Activated naive CD8-positive, alpha-beta T cell treated with anti-CD3 and anti-CD28 coated beads for 36 hours (primary cell): Measurements from ENCODE around the gene HSD17B14. TPM values are rescaled to one million over a fixed set of nuclear protein-coding genes. Genes with fewer than 3 reads are reported as not detected.
"Not testable (repeated sequence)": the region's sequence is repeated elsewhere in the genome, so short reads cannot be mapped to it uniquely, and the experiment has no call there.

Source experiments
- DNase-seq: peaks from one replicate; pipeline ENCODE4 v3.0.0; 2021
- H3K27ac Mint-ChIP-seq: one replicate; pipeline ENCODE4 v1.8.0; 2022; ENCODE audit warnings: mild to moderate bottlenecking, moderate library complexity, mixed read lengths
- H3K27me3 Mint-ChIP-seq: one replicate; pipeline ENCODE4 v1.8.0; 2022; ENCODE audit warnings: mild to moderate bottlenecking, mixed read lengths
- H3K36me3 Mint-ChIP-seq: one replicate; pipeline ENCODE4 v1.8.0; 2021; ENCODE audit warnings: mild to moderate bottlenecking, mixed read lengths
- H3K4me1 Mint-ChIP-seq: one replicate; pipeline ENCODE4 v1.8.0; 2021; ENCODE audit warnings: mixed read lengths
- H3K4me3 Mint-ChIP-seq: one replicate; pipeline ENCODE4 v1.8.0; 2022; ENCODE audit warnings: mild to moderate bottlenecking, moderate library complexity, mixed read lengths
- H3K9me3 Mint-ChIP-seq: one replicate; pipeline ENCODE4 v1.8.0; 2022; ENCODE audit warnings: mixed read lengths
- total RNA-seq, 2 experiments: library from RNA; stranded (reverse); gene quantifications; one replicate each; pipeline ENCODE4 v1.2.3, GENCODE V29; 2021

Gene HSD17B14
- total RNA-seq, 2 experiments from 2014 or later, result 0.35 to 0.66 TPM

DNA sequence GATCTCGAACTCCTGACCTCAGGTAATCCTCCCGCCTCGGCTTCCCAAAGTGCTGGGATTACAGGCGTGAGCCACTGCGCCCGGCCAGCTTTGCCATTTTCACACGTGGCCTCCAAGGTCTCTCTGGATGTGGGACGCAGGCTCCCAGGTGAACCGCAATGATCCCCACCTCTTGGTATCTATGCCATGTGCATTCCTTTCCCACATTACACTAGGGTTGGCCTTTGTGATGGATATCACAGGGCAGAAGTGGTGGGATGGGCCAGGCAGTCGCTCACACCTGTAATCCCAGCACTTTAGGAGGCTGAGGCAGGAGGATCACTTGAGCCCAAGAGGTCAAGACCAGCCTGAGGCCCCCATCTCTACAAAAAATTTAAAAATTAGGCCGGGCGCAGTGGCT lies 58.6 kb downstream of the HSD17B14 start:
- H3K4me1 Mint-ChIP-seq, result peaks cover 2% of the 10 kb centered on the region
- H3K36me3 Mint-ChIP-seq, result no peaks in the 10 kb centered on the region
- H3K4me3 Mint-ChIP-seq, result no peak overlapping the region
- no peaks in the 10 kb centered on the region for H3K9me3 Mint-ChIP-seq
- no peak overlapping the region for H3K27ac Mint-ChIP-seq
- DNase-seq, result no peak
- H3K27me3 Mint-ChIP-seq, result peaks cover 9% of the 10 kb centered on the region

DNA sequence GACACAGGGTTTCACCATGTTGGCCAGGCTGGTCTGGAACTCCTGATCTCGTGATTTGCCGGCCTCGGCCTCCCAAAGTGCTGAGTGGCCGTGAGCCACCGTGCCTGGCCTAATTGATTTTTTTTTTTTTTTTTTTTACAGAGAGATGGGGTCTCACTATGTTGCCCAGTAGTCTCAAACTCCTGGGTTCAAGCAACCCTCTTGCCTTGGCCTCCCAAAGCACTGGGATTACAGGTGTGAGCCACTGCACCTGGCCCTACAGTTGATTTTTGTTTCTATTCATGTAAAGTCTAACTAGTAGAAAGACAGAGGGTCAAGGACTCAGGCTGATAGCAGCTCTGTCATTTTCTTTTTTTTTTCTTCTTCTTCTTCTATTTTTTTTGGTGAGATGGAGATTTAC lies 59.2 kb downstream of the HSD17B14 start:
- peaks cover 5% of the 10 kb centered on the region for H3K27me3 Mint-ChIP-seq
- no peaks in the 10 kb centered on the region for H3K4me1 Mint-ChIP-seq
- no peak overlapping the region for H3K4me3 Mint-ChIP-seq
- no peak overlapping the region for H3K27ac Mint-ChIP-seq
- no peak for DNase-seq
- H3K36me3 Mint-ChIP-seq, result no peaks in the 10 kb centered on the region
- H3K9me3 Mint-ChIP-seq, result no peaks in the 10 kb centered on the region

DNA sequence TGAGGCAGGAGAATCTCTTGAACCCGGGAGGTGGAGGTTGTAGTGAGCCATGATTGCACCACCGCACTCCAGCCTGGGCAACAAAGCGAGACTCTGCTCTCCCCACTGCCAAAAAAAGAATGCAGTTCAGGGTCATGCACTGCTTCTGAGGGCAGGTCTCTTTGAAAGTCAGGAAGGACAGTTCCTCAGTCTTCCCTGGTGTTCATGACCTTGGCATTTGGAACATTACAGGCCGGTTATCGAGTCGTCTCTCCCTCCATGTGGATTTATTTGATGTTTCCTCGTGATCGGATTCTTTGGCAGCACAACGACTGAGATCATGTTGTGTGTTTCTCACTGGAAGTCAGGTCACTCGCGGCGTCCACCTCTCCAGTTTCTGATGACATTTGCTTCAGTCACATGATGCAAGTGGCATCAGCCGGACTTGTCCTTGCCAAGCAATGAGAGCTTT lies 63.8 kb downstream of the HSD17B14 start:
- no peaks in the 10 kb centered on the region for H3K9me3 Mint-ChIP-seq
- peaks cover 7% of the 10 kb centered on the region for H3K27me3 Mint-ChIP-seq
- no peak overlapping the region for H3K27ac Mint-ChIP-seq
- H3K4me3 Mint-ChIP-seq, result no peak overlapping the region
- DNase-seq, result no peak
- H3K4me1 Mint-ChIP-seq, result no peaks in the 10 kb centered on the region
- no peaks in the 10 kb centered on the region for H3K36me3 Mint-ChIP-seq

DNA sequence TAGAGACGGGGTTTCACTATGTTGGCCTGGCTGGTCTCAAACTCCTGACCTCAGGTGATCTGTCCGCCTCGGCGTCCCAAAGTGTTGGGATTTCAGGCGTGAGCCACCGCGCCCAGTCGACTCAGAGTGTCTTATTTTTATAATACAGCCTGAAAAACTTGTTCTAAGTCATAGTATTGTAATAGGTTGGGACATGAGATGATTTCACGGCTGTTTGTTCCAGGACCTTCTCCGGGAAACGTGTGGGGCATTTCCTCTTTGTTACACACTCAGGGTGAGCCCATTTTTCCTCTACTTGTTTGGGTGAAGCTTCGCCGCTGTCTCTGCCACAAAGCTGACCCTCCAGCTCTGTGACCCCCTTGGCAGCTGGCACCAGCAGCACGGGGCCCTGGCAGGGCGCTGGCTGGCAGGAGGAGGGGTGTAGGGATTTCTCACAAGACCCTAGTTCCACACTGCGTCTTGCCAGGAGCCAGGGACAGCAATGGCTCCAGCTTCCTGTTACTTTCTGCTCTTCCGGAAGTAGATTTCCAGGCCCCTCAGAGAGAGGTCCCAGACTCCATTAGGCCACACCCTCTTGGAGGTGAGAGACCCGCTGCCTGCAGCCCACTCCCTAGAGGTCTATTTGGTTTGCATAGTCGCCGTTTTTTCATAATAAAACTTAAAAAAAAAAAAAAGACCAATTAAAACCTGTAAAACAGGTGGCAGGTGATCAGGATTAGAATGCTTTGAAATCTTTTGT lies 65.4 kb downstream of the HSD17B14 start:
- H3K9me3 Mint-ChIP-seq, result no peaks in the 10 kb centered on the region
- no peak overlapping the region for H3K4me3 Mint-ChIP-seq
- H3K27me3 Mint-ChIP-seq, result peaks cover 10% of the 10 kb centered on the region
- no peaks in the 10 kb centered on the region for H3K36me3 Mint-ChIP-seq
- no peak overlapping the region for H3K27ac Mint-ChIP-seq
- no peaks in the 10 kb centered on the region for H3K4me1 Mint-ChIP-seq
- DNase-seq, result no peak

DNA sequence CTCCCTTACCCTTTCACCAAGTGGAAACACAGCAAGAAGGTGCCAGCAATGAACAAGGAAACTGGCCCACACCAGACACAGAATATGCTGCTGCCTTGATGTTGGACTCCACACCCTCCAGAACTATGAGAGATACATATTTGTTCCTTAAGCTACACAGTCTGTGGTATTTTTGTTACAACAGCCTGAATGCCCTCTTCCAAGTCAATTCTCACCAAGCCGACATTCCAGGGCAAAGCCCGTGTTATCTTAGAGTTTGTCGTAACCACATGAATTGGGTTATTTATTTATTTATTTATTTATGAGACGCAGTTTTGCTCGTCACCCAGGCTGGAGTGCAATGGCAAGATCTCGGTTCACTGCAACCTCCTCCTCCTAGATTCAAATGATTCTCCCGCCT lies 66.0 kb downstream of the HSD17B14 start:
- DNase-seq, result no peak
- H3K4me1 Mint-ChIP-seq, result no peaks in the 10 kb centered on the region
- H3K9me3 Mint-ChIP-seq, result no peaks in the 10 kb centered on the region
- no peak overlapping the region for H3K4me3 Mint-ChIP-seq
- no peaks in the 10 kb centered on the region for H3K36me3 Mint-ChIP-seq
- H3K27me3 Mint-ChIP-seq, result peaks cover 10% of the 10 kb centered on the region
- H3K27ac Mint-ChIP-seq, result no peak overlapping the region

DNA sequence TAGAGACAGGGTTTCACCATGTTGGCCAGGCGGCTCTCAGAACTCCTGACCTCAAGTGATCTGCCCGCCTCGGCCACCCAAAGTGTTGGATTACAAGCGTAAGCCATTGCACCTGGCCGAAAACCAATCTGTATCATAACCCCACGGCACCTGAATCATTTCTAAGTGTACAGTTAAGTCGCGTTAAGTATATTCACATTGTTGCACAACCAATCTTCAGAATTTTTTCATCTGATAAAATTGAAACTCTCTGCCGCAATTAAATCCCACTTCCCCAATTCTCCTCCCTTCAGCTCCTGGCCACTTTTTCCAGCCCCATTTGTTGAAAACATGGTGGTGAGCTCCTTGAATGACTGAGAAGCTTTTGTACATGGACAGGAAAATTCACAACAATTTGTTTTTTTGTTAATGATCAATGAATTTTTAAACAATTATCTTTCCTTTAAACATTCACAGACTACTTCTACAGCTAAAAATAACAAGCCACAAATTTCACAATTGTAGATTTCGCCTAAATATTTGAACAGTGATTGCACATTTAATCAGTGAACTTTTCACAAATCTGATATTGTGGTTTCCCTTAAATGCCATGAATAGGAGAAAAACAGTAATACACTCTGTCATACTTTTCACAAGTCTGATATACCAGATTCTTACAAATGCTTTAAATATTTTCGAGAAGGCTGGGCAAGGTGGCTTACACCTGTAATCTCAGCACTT lies 67.1 kb downstream of the HSD17B14 start:
- no peak overlapping the region for H3K4me3 Mint-ChIP-seq
- no peak overlapping the region for H3K27ac Mint-ChIP-seq
- no peaks in the 10 kb centered on the region for H3K4me1 Mint-ChIP-seq
- H3K27me3 Mint-ChIP-seq, result peaks cover 10% of the 10 kb centered on the region
- no peaks in the 10 kb centered on the region for H3K9me3 Mint-ChIP-seq
- no peak for DNase-seq
- H3K36me3 Mint-ChIP-seq, result no peaks in the 10 kb centered on the region

DNA sequence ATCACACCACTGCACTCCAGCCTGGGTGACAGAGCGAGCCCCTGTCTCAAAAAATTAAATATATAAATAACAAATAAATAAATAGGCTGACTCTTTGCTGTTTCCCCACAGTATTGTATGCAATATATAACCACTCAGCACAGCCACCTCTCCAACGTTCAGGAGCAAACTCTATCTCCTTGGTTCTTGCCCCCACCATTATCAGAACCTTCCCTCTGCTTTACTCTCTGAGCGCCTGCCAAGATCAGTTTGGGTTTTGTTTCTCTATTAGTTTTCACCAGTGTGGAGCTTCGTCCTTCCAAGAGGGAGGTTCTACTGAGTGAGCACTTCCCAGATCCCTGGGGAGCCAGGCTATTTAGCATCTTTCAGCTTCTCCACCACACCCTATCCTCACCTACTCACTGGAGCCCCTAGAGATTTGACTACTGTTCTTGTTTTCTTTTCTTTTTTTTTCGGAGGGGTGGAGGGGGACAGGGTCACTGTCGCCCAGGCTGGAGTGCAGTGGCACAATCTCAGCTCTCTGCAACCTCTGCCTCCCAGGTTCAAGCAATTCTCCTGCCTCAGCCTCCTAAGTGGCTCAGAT lies 68.0 kb downstream of the HSD17B14 start:
- peaks cover 10% of the 10 kb centered on the region for H3K27me3 Mint-ChIP-seq
- not testable (repeated sequence) for DNase-seq, H3K9me3 Mint-ChIP-seq, H3K4me1 Mint-ChIP-seq, H3K27ac Mint-ChIP-seq, H3K4me3 Mint-ChIP-seq, H3K36me3 Mint-ChIP-seq

DNA sequence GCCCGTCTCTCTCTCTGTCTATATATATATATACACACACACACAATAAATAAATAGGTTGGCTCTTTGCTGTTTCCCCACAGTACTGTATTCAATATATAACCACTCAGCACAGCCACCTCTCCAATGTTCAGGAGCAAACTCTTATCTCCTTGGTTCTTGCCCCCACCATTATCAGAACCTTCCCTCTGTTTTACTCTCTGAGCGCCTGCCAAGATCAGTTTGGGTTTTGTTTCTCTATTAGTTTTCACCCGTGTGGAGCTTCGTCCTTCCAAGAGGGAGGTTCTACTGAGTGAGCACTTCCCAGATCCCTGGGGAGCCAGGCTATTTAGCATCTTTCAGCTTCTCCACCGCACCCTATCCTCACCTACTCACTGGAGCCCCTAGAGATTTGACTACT lies 70.5 kb downstream of the HSD17B14 start:
- H3K27me3 Mint-ChIP-seq, result peaks cover 18% of the 10 kb centered on the region
- not testable (repeated sequence) for H3K27ac Mint-ChIP-seq, H3K36me3 Mint-ChIP-seq, H3K4me3 Mint-ChIP-seq, H3K4me1 Mint-ChIP-seq, H3K9me3 Mint-ChIP-seq, DNase-seq

Other genes starting within 250 kb of the HSD17B14 start
- not detected for gene SPACA4, start 229.7 kb downstream of the HSD17B14 start, total RNA-seq
- gene FAM83E, start 221.4 kb downstream of the HSD17B14 start, total RNA-seq, result 1 to 10 TPM; 4.4 TPM
- 1,000 to 10,000 TPM; 1,968 to 2,008 TPM for gene RPL18, start 217.3 kb downstream of the HSD17B14 start, total RNA-seq
- 10 to 100 TPM; 36.7 to 40.8 TPM for gene SPHK2, start 217.0 kb downstream of the HSD17B14 start, total RNA-seq
- gene DBP, start 199.1 kb downstream of the HSD17B14 start, total RNA-seq, result 10 to 100 TPM in 1 of 2 experiments, 1 to 10 TPM in 1; 9.3 to 10.1 TPM
- 10 to 100 TPM; 11.9 to 14.1 TPM for gene CA11, start 190.3 kb downstream of the HSD17B14 start, total RNA-seq
- under 1 TPM; 0.21 to 0.24 TPM for gene NTN5, start 163.5 kb downstream of the HSD17B14 start, total RNA-seq
- not detected for gene FUT2, start 140.5 kb downstream of the HSD17B14 start, total RNA-seq
- gene MAMSTR, start 116.8 kb downstream of the HSD17B14 start, total RNA-seq, result under 1 TPM; 0.41 to 0.46 TPM
- gene RASIP1, start 95.9 kb downstream of the HSD17B14 start, total RNA-seq, result under 1 TPM; 0.40 to 0.49 TPM
- not detected for gene IZUMO1, start 89.6 kb downstream of the HSD17B14 start, total RNA-seq
- gene FUT1, start 83.8 kb downstream of the HSD17B14 start, total RNA-seq, result under 1 TPM; 0.06 to 0.12 TPM
- not detected for gene FGF21, start 81.0 kb downstream of the HSD17B14 start, total RNA-seq
- 10 to 100 TPM; 62.6 to 63.6 TPM for gene BCAT2, start 25.5 kb downstream of the HSD17B14 start, total RNA-seq
- gene PLEKHA4, start 32.1 kb upstream of the HSD17B14 start, total RNA-seq, result 1 to 10 TPM; 5.8 to 7.6 TPM
- gene PPP1R15A, start 35.9 kb upstream of the HSD17B14 start, total RNA-seq, result 10 to 100 TPM; 60.8 to 65.4 TPM
- gene TULP2, start 62.3 kb upstream of the HSD17B14 start, total RNA-seq, result under 1 TPM; 0.12 to 0.16 TPM
- 10 to 100 TPM; 90.6 to 91.7 TPM for gene NUCB1, start 63.8 kb upstream of the HSD17B14 start, total RNA-seq
- 1 to 10 TPM in 1 of 2 experiments, under 1 TPM in 1; 0.74 to 1.1 TPM for gene DHDH, start 97.2 kb upstream of the HSD17B14 start, total RNA-seq
- gene BAX, start 118.4 kb upstream of the HSD17B14 start, total RNA-seq, result 100 to 1,000 TPM; 191 TPM
- gene FTL, start 128.8 kb upstream of the HSD17B14 start, total RNA-seq, result 1,000 to 10,000 TPM; 1,137 to 1,177 TPM
- gene GYS1, start 156.8 kb upstream of the HSD17B14 start, total RNA-seq, result 10 to 100 TPM; 48.9 to 57.6 TPM
- gene RUVBL2, start 157.4 kb upstream of the HSD17B14 start, total RNA-seq, result 100 to 1,000 TPM; 187 to 189 TPM
- not detected for gene LHB, start 180.6 kb upstream of the HSD17B14 start, total RNA-seq
- gene CGB3, start 187.8 kb upstream of the HSD17B14 start, total RNA-seq, result not detected
- gene CGB2, start 195.4 kb upstream of the HSD17B14 start, total RNA-seq, result not detected
- gene CGB1, start 200.4 kb upstream of the HSD17B14 start, total RNA-seq, result not detected
- gene CGB5, start 207.4 kb upstream of the HSD17B14 start, total RNA-seq, result not detected
- not detected for gene CGB8, start 212.6 kb upstream of the HSD17B14 start, total RNA-seq
- not detected for gene CGB7, start 221.3 kb upstream of the HSD17B14 start, total RNA-seq
- gene NTF4, start 228.3 kb upstream of the HSD17B14 start, total RNA-seq, result not detected
- gene KCNA7, start 236.2 kb upstream of the HSD17B14 start, total RNA-seq, result not detected
- gene SNRNP70, start 249.0 kb upstream of the HSD17B14 start, total RNA-seq, result 100 to 1,000 TPM; 205 to 230 TPM